HG03095 (cell line): ENCODE results near the gene EML5.

Source experiments
- ATAC-seq: cut with Tn5 transposase; IDR thresholded peaks from one replicate; pipeline ENCODE4 v1.9.1; 2021; ENCODE audit warnings: moderate library complexity; ENCODE audit not compliant: unreplicated experiment

Gene EML5

DNA sequence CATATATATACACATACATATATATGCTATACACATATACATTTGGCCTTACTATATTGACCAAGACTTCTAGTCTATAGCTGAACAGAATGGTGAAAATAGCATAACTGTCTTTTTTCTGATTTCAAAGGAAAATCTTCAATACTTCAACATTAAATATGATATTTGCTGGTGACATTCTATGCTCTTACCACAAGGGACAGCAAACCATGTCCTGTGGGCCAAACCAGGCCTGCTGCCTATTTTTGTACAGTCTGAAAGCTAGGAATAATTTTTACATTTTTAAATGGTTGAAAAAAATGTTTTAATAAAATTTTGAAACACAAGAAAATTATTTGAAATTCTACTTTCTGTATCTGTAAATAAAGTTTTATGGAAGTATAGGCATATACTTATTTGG is 63.6 kb downstream of the EML5 start:
- no peak for ATAC-seq

DNA sequence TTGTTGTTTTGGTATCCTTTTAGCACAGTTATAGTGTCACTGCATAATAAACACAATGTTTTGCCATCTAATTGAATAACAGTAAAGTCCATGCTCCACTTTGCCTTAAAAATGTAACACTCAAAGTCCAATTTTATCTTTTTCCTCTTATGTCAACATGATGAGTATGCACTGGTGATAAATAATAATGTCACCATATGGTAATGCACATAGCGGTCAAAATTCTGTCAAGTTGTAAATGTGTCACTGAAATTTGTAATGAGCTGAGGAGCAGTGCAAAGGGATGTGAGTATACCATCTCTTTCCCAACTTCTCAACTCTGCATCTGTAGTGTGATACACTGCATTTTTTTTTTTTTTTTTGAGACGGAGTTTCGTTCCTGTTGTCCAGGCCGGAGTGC is 65.7 kb downstream of the EML5 start:
- ATAC-seq, result no peak

DNA sequence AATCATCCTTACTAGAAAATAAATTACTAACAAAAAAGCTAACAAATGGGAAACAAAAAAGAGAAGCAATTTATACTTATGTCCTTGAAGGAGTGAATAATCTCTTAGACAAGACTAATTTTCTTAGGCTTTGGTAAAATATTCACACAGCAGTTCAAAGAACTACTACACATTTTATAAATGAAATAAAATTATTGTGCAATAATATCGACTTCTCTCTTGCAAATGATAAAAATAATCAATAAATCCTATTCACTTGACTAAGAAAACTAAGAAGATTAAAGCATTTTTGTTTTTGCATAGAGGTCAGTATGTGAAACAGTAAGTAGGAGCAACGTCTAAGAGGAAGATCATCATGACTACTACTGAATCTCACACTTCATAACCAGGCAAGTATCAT is 82.0 kb downstream of the EML5 start:
- ATAC-seq, result no peak

DNA sequence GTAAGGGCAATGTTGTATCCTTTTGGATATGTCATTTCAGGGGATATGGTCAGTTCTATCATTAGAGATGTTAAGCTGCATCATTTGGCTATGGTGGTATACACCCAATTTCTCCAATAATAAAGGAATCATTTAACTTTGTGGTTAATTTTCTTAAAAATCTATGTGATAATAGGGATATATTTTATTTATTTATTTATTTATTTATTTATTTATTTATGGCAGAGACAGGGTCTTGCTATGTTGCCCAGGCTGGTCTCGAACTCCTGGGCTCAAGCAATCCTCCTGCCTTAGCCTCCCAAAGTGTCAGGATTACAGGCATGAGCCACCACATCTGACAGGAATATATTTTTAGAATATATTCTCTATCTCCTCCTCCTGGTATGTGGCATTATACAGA is 85.7 kb downstream of the EML5 start:
- no peak for ATAC-seq

DNA sequence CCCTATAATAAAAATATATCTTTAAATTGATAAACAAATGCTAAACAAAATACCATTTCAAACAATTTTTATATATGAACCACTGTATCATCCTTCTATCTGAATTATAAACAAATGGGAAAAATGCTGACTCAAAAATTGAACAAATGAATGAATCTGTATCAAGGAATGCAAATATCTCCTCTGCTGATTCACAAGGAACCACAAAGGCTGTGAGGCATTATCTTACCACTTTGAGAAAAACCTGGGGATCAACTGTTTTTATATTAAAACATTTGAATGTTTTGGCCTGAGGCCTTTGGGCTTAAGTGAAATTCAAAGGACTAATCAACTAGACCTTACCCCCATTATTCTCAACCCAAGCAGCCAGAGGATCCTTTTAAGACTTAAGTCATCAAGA is 86.3 kb downstream of the EML5 start:
- ATAC-seq, result no peak

DNA sequence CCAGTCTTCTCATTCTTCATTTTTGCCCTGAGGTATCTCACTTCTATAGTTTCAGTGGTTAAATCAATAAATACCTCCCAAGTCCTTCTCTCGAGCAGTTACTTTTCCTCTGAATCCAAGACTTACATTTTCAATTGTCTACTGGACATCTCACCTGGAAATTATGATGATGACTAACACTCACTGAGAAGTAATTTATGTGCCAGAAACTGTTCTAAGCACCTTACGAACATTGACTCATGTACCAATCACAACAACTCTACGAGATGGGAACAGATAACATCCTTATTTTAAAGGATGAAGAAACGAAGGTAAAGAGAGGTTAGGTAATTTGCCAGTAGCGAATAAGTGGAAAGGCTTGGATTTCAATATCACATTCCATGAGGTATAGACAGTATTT is 94.1 kb downstream of the EML5 start:
- ATAC-seq, result no peak

DNA sequence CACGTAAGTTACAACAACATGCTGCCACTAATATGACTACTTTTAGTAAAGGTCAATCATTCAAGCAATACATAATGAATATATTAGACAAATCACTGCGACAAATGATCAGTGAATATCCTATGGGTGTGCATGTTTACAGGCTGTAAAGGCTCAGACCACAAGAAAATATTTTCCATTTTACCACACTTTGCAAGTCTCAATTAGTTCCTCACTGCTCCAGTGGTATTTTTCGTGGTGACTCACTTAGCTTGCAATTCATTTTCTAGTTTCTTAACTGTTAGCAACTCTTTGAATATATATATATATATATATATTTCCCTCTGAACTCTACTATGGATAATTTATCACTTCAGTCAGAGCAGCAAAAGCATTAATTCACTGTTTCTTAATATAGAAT is 96.9 kb downstream of the EML5 start:
- ATAC-seq, result no peak

DNA sequence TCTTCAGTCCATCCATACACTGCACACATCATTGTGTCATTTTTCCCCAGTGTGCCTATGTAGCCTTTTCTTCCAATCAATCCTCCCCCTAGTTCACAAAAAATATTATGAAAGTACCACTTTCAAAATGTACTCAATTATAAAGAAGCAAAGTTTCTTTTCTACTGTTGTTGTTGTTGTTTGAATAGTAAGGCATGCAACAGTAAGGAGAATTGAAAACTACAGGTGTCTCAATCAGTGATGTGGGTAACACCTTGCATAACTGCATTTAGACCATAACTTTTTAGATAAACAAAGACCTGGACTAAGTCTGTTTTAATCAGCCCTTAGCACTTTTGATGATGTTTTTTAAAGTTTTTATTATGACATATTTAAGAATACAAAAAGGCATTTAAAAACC is 104.4 kb downstream of the EML5 start:
- no peak for ATAC-seq

DNA sequence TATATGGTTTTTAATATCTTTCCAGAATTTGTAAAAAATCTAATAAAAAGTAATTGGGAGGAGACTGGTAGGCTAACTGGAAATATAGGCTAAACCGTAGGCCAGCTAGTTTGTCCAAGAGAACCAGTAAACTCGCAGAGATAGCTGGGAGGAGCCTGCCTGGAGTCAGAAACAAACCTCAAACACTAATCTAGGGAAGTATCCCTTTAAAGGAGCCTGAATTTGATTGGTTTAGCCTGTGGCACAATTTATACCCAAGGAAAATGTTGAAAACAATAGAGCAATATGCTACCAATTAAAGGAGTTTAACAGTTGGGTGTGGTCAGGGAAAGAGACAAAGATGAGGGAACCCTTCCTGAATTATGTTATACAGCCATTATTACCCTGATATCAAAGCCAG is 109.6 kb downstream of the EML5 start:
- no peak for ATAC-seq

DNA sequence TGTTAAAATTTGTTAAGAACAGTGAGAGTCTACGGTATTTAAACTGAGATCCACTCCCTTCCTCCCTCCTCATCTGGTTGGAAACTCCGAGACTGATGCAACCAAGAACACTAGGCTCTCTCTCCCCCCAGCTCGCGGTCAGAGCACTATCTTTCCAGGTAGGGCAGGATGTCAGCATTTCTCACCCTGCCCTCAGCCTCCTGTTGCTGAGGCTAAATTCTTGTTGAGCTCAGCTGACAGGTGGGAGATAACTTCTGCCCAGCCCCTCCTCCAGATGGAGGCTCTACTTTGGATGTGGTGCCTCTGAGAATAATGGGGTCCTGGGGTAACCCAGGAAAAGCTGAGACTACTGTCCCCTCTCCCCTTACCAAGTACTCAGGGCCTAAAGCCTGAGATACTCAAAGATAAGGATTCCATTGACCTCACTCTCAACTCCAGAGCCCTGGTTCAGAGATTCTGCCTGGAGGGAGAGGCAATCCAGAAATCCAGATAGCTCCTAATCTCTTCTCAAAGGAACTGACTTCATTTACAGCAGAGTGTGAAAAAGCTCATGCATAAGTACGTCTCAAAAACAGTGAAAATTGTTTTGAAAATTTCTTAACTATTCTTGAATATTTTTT is 110.1 kb downstream of the EML5 start:
- no peak for ATAC-seq

DNA sequence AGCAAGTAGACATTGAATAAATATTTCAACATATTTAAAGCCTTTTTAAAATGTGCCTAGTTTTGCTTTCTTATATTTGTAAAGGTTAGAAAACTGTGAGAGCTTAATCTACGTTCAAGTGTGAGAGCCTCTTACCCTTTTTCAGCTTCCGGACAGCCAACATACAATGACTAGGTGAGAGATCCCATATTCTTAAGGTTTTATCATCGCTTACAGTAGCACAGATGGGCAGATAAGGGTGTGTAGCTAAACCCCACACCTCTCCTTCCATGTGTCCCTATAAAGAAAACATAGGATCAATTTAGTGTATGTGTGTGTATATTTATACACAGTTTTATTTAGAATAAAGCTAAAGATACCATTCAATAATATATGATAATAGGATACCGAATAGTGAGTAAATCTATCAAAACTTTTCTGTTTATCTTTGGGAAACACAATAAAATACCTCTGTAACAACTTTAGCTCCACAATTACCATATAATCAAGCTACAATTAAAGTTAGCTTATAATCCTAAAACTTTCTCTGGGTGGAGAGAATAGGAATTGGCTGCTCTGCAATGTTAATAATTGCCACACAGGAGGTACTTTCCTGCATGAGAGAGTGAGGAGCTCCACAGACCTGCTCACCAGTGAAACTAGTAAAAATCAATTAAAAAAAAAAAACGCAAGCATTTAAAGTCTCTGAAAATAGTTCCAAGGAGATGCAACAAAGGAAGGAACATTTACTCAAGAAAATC is 110.8 kb downstream of the EML5 start:
- ATAC-seq, result no peak

DNA sequence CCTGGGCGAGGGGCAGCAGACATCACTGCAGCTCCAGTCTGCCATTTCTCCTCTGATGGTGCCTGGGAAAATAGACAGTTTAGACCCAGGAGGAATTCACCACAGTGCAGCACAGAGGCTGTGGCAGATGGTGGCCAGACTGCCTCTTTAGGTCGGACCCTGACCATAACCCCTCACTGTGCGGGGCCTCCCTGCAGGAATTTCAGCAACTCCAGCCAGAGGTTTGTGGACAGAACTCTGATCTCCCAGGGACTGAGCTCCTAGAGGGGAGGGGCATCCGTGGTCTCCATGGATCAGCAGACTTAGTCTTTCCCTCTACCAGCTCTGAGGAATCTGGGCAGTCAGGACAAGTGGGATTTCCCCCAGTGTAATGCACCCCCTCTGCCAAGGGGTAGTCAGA is 123.4 kb downstream of the EML5 start:
- ATAC-seq, result no peak

DNA sequence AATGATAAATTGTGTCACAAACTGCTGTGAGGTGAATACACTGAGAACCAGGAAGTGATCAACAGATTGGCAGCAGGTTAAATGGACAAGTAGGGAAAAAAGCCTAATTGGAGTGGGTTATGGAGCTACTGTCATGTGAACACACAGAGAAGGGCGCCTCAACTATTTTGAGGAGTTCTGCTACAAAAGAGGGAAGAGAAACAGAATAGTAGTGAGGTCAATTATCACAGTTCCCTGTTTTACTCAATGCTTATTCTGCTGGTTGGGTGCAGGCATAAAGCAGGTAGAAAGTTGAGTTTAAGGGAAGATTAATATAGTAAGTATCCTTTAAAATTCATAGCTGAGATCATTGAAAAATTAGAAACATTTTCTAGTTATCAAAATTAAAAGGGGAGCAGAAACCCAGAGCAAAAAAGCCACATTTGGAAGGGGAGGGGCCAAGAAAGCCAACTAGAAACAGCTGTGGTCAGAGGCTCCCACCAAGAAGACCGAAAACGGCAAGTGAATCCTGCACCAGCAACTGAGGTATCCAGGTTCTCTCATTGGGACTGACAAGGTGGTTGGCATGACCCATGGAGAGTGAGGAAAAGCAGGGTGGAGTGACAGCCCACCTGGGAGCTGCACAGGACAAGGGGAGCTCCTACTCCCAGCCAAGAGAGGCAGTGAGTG is 124.2 kb downstream of the EML5 start:
- ATAC-seq, result peak; percentile 80

DNA sequence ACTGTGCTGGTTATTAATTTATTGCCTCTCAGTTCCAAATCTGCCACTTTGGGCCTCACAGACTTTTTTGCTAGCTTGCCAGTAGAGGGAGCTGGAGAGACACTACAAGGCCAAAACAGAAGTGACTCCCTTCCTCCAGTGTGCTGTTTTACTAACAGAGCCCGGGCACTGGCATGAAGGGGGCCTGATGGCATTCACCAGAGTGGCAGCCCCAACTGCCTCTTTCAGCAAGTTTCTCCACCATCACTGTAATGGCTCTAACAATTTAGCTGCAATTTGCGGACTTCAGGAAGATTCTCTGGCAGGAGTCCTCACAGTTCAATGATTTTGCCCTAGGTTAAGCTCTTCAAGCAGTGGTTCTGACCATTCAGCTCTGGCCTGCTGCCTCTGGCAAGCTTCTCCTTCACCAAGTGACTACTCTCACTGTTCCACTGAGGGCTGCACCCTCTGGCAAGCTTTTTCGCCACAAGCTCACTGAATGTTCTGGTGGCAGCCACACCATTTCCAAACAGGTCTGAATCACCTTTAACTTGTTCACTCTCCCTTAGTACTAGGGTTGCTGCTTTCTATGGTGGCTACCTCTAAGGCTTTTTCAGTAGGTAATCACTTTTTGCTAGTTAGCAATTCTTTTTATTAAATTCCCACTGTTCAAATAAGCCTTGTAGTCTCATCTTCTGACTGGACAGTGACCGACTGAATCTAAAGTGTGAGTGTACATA is 125.0 kb downstream of the EML5 start:
- peak; percentile 51 for ATAC-seq

DNA sequence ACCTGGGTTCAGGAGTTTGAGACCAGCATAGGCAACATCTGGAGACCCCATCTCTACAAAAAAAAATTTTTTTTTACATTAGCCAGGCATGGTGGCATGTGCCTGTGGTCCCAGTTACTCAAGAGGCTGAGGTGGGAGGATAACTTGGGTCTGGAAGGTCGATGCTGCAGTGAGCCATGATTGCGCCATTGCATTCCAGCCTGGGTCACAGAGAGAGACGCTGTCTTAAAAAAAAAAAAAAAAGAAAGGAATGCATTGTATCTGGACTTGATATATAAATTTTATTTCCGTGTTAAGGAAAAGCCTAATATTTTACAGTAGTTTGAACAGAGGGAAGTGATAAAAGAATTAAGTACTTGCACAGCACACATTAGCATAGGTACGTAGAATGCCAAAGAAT is 132.7 kb downstream of the EML5 start:
- no peak for ATAC-seq

DNA sequence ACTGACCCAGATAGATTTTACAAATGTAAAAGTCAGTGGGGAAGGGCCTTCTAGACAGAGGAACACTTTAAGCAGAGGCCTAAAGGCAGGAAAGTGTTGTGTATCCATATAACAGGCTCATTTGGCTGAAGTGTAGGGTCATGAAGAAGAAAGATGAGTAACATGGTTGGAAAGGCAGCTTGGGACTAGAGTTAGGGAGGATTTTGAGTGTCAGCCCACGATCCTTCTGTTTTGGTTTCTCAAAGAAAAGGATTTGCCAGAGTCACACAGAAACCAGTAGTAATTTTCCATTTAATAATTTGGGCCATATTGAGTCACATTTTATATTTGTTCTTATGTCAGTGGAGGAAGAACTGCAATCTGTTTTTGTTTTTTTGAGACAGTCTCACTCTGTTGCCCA is 153.5 kb downstream of the EML5 start:
- no peak for ATAC-seq

DNA sequence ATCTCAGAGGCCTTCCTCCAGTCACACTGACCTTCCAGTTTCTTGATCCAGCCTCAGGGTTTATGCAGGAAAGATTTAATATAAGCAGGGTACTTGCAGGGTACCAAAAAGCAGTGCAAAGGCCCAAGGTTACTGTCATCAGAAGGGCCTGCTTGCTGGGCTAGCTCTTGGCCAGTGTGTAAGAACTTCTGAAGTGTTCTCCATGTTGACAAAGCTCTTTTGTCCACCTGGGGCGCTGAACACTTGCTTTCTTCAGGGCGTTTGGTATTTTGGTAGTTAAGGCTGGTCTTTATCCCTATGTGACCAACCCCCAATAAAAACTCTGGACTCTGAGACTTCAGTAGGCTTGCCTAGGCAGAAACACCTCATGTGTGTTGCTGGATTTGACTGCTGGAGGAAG is 160.2 kb downstream of the EML5 start:
- no peak for ATAC-seq

DNA sequence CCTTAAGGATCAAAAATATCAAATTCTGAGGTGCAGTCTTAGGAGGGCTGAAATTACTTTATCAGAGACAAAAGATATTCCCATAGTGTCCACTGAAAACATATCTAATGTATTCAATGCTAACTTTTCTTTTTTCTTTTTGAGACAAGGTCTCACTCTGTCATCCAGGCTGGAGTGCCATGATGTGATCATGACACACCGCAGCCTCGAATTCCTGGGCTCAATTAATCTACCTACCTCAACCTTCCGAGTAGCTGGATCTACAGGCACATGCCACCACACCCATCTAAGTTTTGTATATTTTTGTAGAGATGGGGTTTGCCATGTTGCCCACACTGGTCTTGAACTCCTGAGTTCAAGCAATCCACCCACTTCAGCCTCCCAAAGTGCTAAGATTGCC is 161.7 kb downstream of the EML5 start:
- no peak for ATAC-seq

DNA sequence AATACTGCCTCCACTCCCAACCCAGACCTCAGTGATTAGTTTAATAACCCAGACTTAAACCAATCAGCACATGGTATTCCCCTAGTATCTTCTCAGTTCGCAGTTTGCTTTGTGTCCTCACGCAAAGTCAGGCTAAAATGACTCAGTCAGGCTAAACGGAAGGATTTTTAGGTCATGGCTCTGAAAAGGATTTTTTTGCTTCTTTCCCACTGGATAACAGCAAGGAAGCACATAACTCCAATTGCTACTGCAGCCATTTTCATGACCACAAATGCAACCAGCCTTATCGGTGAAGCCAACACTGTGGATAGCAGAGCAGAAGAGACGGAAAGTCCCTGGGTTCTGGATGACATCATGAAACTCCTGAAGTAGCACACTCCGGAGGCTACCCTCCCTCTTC is 162.2 kb downstream of the EML5 start:
- no peak for ATAC-seq

DNA sequence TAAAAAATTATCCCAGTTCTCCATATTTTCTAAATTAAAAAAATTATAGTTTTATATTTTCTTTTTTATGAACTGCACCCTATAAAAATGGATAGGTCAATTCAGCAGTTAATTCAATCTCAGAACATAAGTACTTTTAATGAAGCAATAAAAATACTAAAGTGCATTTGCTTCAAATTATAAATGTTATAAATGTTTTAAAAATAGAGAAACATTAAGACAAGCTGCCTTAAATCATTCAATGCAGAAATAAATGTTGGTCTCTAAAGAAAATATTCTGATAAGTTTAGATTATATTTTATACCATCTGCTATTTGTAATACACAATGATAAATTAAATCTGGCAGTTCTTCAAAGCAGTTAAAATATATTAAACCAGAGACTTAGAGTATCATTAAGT is 164.3 kb downstream of the EML5 start:
- ATAC-seq, result no peak

DNA sequence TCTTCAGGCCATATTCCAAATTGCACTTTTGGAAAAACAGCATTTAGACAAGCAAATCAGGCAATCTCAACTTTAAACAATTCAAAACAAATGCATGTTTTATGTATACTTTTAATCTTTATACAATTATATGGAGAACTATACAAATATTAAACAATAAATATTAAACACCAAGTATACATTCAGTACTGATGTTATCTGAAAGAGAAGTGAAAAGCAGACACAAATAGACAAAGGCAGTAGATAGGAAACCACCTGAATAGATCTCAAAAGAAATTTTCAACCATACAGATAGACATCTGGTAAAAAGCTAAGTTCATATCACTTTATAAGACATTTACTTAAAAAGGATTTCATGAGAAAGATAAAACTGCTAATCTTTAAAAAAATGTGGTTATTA is 164.7 kb downstream of the EML5 start:
- ATAC-seq, result no peak

DNA sequence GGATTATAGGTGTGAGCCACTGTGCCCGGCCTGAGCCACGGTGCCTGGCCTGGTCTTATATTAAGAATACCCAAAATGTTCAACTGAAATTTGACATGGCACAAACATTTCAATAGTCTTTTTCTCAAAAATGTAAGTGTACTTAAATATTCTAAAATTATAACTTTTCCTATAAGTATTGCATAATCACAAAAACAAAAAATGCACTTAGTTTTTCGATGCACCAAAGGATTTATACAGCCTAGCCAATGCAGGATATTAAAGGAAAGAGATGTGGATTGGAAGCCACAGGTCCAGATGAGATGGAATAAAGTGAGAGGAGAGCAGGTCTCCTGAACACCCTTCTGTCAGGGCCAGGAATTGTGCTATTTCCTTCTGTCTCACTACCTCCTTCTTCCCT is 167.1 kb downstream of the EML5 start:
- ATAC-seq, result no peak
